Neural cell (in vitro differentiated cells): Measurements from ENCODE around the gene MAJIN. TPM values are rescaled to one million over a fixed set of nuclear protein-coding genes. Genes with fewer than 3 reads are reported as not detected.

Source experiments
- H2AFZ ChIP-seq: fragments of 200-600, 300-800 bp; sonication (generic), shearing (Covaris generic); 2 replicates; pipeline ENCODE4 v1.6.0; 2014; ENCODE audit warnings: low read depth, mild to moderate bottlenecking, antibody characterized with exemption, low read length, moderate library complexity
- H3F3A ChIP-seq: fragments of 200-600 bp; shearing (Covaris generic); 2 replicates; pipeline ENCODE4 v1.6.1; 2016; ENCODE audit warnings: mild to moderate bottlenecking, moderate library complexity, mixed read lengths, antibody characterized with exemption, low read length; ENCODE audit not compliant: insufficient read depth, poor library complexity, severe bottlenecking
- H3K27ac ChIP-seq: fragments of 200-600, 300-800 bp; sonication (generic), shearing (Covaris generic); 2 replicates; pipeline ENCODE4 v1.5.1; 2014; ENCODE audit warnings: mild to moderate bottlenecking, low read length, moderate library complexity
- H3K27me3 ChIP-seq: fragments of 300-800, 200-600 bp; sonication (generic), shearing (Covaris generic); 2 replicates; pipeline ENCODE4 v1.6.0; 2014; ENCODE audit warnings: mild to moderate bottlenecking, low read depth, low read length, moderate library complexity; ENCODE audit not compliant: insufficient read depth
- H3K36me3 ChIP-seq: fragments of 300-800, 200-600 bp; sonication (generic), shearing (Covaris generic); 2 replicates; pipeline ENCODE4 v1.5.1; 2014; ENCODE audit warnings: mild to moderate bottlenecking, antibody characterized with exemption, low read length, moderate library complexity; ENCODE audit not compliant: insufficient read depth
- H3K4me2 ChIP-seq: fragments of 300-800, 200-600 bp; sonication (generic), shearing (Covaris generic); 2 replicates; pipeline ENCODE4 v1.6.0; 2014; ENCODE audit warnings: mild to moderate bottlenecking, low read length
- H3K4me3 ChIP-seq: fragments of 300-800, 200-600 bp; sonication (generic), shearing (Covaris generic); 2 replicates; pipeline ENCODE4 v1.5.1; 2014; ENCODE audit warnings: mild to moderate bottlenecking, low read length, moderate library complexity
- H3K79me2 ChIP-seq: fragments of 200-600 bp; shearing (Covaris generic); replicated peaks from 2 replicates; pipeline ENCODE4 v1.6.0; 2014; ENCODE audit warnings: mild to moderate bottlenecking, low read length, moderate library complexity; ENCODE audit not compliant: insufficient read depth
- H3K9ac ChIP-seq: fragments of 300-800, 200-600 bp; sonication (generic), shearing (Covaris generic); 2 replicates; pipeline ENCODE4 v1.6.1; 2016; ENCODE audit warnings: mild to moderate bottlenecking, low read length, mixed read lengths
- H3K9me2 ChIP-seq: fragments of 200-600 bp; shearing (Covaris generic); 2 replicates; pipeline ENCODE4 v1.6.1; 2016; ENCODE audit warnings: mild to moderate bottlenecking, low read length, mixed read lengths; ENCODE audit not compliant: insufficient read depth
- H3K9me3 ChIP-seq: fragments of 200-600, 300-800 bp; sonication (generic), shearing (Covaris generic); 2 replicates; pipeline ENCODE4 v1.6.1; 2016; ENCODE audit warnings: mild to moderate bottlenecking, mixed run types, low read length, moderate library complexity, mixed read lengths
- H4K20me1 ChIP-seq: fragments of 200-600 bp; shearing (Covaris generic); 2 replicates; pipeline ENCODE4 v1.6.1; 2016; ENCODE audit warnings: mild to moderate bottlenecking, mixed run types; ENCODE audit not compliant: insufficient read depth
- EP300 ChIP-seq: fragments of 450-650 bp; conservative IDR thresholded peaks from 2 replicates; pipeline ENCODE4 v1.6.1; 2014; ENCODE audit warnings: antibody characterized with exemption, mild to moderate bottlenecking, moderate library complexity; ENCODE audit not compliant: poor library complexity, severe bottlenecking
- EZH2 ChIP-seq: fragments of 200-600, 300-800 bp; shearing (Covaris generic), sonication (generic); IDR thresholded peaks from 2 replicates; pipeline ENCODE4 v1.6.1; 2014; ENCODE audit warnings: antibody characterized with exemption, low read length, borderline replicate concordance, mild to moderate bottlenecking; ENCODE audit not compliant: insufficient read depth, poor library complexity, severe bottlenecking
- MXI1 ChIP-seq: fragments of 450-650 bp; conservative IDR thresholded peaks from 2 replicates; pipeline ENCODE4 v1.6.1; 2014; ENCODE audit warnings: antibody characterized with exemption, mild to moderate bottlenecking; ENCODE audit not compliant: poor library complexity, severe bottlenecking
- POLR2AphosphoS5 ChIP-seq: IDR thresholded peaks from 2 replicates; pipeline ENCODE4 v1.6.1; 2012
- RAD21 ChIP-seq: fragments of 450-650 bp; conservative IDR thresholded peaks from 2 replicates; pipeline ENCODE4 v1.6.1; 2014; ENCODE audit warnings: antibody characterized with exemption, mild to moderate bottlenecking, moderate library complexity
- SMC3 ChIP-seq: fragments of 450-650 bp; conservative IDR thresholded peaks from 2 replicates; pipeline ENCODE4 v1.6.1; 2014; ENCODE audit warnings: antibody characterized with exemption, mild to moderate bottlenecking, moderate library complexity; ENCODE audit not compliant: poor library complexity
- TAF1 ChIP-seq: IDR thresholded peaks from 2 replicates; pipeline ENCODE4 v1.6.1; 2012; ENCODE audit warnings: low read depth
- polyA plus RNA-seq: library from polyadenylated mRNA; depleted of rRNA; stranded (reverse); fragments of >200 nt; gene quantifications from 2 replicates; pipeline ENCODE4 v1.2.3, GENCODE V29; 2014
- TF ChIP-seq, protein P1 (sequence below): IDR thresholded peaks from 2 replicates; pipeline ENCODE4 v1.6.1; 2012; ENCODE audit warnings: borderline replicate concordance
- TF ChIP-seq, protein P2 (sequence below): fragments of 450-650 bp; IDR thresholded peaks from 2 replicates; pipeline ENCODE4 v1.5.1; 2014; ENCODE audit warnings: antibody characterized with exemption, mild to moderate bottlenecking, moderate library complexity; ENCODE audit not compliant: poor library complexity, severe bottlenecking

The MAJIN gene
- polyA plus RNA-seq, 1 donor from 2014 or later, result not detected

DNA sequence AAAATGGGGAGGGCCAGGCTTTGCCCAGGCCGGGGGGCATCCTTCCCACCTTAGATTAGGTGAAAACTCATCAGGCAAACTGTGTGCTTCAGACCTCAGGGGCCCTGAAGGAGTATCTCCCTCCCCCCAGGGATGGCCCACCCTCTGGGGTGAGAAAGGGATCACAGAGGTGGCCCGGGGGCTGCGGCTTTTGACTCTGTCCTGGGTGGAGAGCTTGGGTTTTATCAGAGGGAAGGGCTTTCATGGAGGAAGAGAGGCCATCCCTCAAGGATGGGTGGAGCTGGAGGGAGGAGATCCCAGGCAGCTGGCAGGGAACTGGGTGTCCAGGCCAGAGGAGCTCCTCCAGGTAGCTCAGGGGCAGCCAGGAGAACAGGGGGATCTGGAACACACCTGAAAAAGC, 50.5 kb downstream of the MAJIN start:
- Histone ChIP-seq H3K9ac (no peak overlapping the region), H3K27me3 (no peaks in the 10 kb centered on the region), H3F3A (no peaks in the 10 kb centered on the region), H3K4me3 (no peak overlapping the region), H3K4me2 (no peak overlapping the region), H4K20me1 (no peaks in the 10 kb centered on the region), H3K9me2 (no peaks in the 10 kb centered on the region), H3K9me3 (no peaks in the 10 kb centered on the region), H2AFZ (no peak overlapping the region), H3K36me3 (no peaks in the 10 kb centered on the region), H3K27ac (no peak overlapping the region), H3K79me2 (peaks cover 2% of the 10 kb centered on the region)
- TF ChIP-seq SMC3 (no peak), TAF1 (no peak), EP300 (no peak), RAD21 (no peak), POLR2AphosphoS5 (no peak), MXI1 (no peak), EZH2 (no peak)
- TF ChIP-seq, protein P1, sequence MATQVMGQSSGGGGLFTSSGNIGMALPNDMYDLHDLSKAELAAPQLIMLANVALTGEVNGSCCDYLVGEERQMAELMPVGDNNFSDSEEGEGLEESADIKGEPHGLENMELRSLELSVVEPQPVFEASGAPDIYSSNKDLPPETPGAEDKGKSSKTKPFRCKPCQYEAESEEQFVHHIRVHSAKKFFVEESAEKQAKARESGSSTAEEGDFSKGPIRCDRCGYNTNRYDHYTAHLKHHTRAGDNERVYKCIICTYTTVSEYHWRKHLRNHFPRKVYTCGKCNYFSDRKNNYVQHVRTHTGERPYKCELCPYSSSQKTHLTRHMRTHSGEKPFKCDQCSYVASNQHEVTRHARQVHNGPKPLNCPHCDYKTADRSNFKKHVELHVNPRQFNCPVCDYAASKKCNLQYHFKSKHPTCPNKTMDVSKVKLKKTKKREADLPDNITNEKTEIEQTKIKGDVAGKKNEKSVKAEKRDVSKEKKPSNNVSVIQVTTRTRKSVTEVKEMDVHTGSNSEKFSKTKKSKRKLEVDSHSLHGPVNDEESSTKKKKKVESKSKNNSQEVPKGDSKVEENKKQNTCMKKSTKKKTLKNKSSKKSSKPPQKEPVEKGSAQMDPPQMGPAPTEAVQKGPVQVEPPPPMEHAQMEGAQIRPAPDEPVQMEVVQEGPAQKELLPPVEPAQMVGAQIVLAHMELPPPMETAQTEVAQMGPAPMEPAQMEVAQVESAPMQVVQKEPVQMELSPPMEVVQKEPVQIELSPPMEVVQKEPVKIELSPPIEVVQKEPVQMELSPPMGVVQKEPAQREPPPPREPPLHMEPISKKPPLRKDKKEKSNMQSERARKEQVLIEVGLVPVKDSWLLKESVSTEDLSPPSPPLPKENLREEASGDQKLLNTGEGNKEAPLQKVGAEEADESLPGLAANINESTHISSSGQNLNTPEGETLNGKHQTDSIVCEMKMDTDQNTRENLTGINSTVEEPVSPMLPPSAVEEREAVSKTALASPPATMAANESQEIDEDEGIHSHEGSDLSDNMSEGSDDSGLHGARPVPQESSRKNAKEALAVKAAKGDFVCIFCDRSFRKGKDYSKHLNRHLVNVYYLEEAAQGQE, result no peak
- TF ChIP-seq, protein P2, sequence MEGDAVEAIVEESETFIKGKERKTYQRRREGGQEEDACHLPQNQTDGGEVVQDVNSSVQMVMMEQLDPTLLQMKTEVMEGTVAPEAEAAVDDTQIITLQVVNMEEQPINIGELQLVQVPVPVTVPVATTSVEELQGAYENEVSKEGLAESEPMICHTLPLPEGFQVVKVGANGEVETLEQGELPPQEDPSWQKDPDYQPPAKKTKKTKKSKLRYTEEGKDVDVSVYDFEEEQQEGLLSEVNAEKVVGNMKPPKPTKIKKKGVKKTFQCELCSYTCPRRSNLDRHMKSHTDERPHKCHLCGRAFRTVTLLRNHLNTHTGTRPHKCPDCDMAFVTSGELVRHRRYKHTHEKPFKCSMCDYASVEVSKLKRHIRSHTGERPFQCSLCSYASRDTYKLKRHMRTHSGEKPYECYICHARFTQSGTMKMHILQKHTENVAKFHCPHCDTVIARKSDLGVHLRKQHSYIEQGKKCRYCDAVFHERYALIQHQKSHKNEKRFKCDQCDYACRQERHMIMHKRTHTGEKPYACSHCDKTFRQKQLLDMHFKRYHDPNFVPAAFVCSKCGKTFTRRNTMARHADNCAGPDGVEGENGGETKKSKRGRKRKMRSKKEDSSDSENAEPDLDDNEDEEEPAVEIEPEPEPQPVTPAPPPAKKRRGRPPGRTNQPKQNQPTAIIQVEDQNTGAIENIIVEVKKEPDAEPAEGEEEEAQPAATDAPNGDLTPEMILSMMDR, result no peak

DNA sequence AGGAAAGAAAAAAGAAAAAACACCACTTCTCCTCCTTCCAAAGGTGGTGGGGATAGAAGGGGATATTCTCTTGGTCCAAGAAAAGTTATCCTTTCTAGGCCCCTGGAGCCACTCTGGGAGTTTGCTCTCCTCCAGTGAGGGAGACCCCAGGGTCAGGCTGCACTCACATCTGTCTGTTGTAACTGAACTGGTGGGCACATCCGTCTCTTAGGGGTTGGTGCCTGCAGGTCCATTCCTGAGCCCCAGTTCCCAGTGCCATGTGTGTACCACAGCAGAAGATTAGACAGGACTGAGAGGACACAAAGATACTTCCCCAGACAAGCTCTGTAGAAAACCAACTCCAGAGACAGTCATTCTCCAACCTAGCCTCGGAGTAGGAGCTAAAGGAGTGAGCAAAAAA, 51.8 kb downstream of the MAJIN start:
- Histone ChIP-seq H3K9ac (no peak overlapping the region), H2AFZ (no peak overlapping the region), H3K4me2 (no peak overlapping the region), H3K79me2 (peaks cover 7% of the 10 kb centered on the region), H4K20me1 (no peaks in the 10 kb centered on the region), H3K27ac (no peak overlapping the region), H3K4me3 (no peak overlapping the region), H3K9me3 (no peaks in the 10 kb centered on the region), H3K9me2 (no peaks in the 10 kb centered on the region), H3F3A (no peaks in the 10 kb centered on the region), H3K36me3 (no peaks in the 10 kb centered on the region), H3K27me3 (no peaks in the 10 kb centered on the region)
- TF ChIP-seq TAF1, result no peak
- no peak for TF ChIP-seq RAD21
- no peak for TF ChIP-seq MXI1

DNA sequence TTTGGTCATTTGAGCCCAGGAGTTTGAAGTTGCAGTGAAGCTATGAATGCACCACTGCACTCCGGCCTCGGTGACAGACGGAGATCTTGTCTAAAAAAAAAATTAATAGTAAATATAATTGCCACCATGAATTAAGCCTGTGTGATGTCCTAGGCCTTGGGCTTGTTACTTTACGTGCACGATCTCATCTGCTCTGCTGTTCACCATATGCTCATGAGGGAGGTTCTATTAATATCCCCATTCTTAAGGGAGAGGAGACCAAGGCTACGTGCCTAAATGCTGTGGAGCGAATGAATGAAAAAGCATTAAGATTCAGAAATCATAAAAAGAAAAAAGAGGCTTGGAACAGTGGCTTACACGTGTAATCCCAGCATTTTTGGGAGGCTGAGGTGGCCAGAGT, 52.3 kb downstream of the MAJIN start:
- Histone ChIP-seq H3K9ac (no peak overlapping the region), H3K79me2 (peaks cover 7% of the 10 kb centered on the region), H3K4me3 (no peak overlapping the region), H3K9me2 (no peaks in the 10 kb centered on the region), H3K9me3 (no peaks in the 10 kb centered on the region), H3K27ac (no peak overlapping the region), H3K36me3 (no peaks in the 10 kb centered on the region), H4K20me1 (no peaks in the 10 kb centered on the region), H3F3A (no peaks in the 10 kb centered on the region), H3K4me2 (no peak overlapping the region), H2AFZ (no peak overlapping the region), H3K27me3 (no peaks in the 10 kb centered on the region)
- no peak for TF ChIP-seq SMC3
- no peak for TF ChIP-seq RAD21
